Embryonic facial prominence (tissue), 1 donor: ENCODE measurements around the gene UPB1.
A peak's percentile ranks its signal among the peaks of the same experiment; 100 is the strongest.
"Not testable (repeated sequence)": the region's sequence is repeated elsewhere in the genome, so short reads cannot be mapped to it uniquely, and the experiment has no call there.

ENCODE experiments used
- DNase-seq: peaks from one replicate; pipeline ENCODE4 v3.0.0-alpha.2; 2016; ENCODE audit errors: extremely low spot score

The UPB1 gene

GRCh38 chr22:24535348-24535747, 40.2 kb downstream of the UPB1 start:
- no peak for DNase-seq

- no peak for DNase-seq
Observed at GRCh38 chr22:24536089-24536488, 41.0 kb downstream of the UPB1 start.

- DNase-seq, result no peak
Observed at GRCh38 chr22:24540470-24540869, 45.3 kb downstream of the UPB1 start.

GRCh38 chr22:24541681-24542515, 46.8 kb downstream of the UPB1 start:
- DNase-seq, result no peak

- no peak for DNase-seq
Observed at GRCh38 chr22:24542641-24543040, 47.5 kb downstream of the UPB1 start.

- no peak for DNase-seq
Observed at GRCh38 chr22:24543185-24543601, 48.1 kb downstream of the UPB1 start.

- DNase-seq, result no peak
Observed at GRCh38 chr22:24543679-24544243, 48.6 kb downstream of the UPB1 start.

- DNase-seq, result no peak
Observed at GRCh38 chr22:24548812-24549211, 53.7 kb downstream of the UPB1 start.

GRCh38 chr22:24550028-24550901, 55.1 kb downstream of the UPB1 start:
- no peak for DNase-seq

GRCh38 chr22:24550902-24551435, 55.8 kb downstream of the UPB1 start:
- DNase-seq, result no peak

- DNase-seq, result not testable (repeated sequence)
Observed at GRCh38 chr22:24552503-24553286, 57.6 kb downstream of the UPB1 start.

GRCh38 chr22:24553597-24554312, 58.6 kb downstream of the UPB1 start:
- DNase-seq, result no peak

GRCh38 chr22:24554313-24555164, 59.4 kb downstream of the UPB1 start, which contains the start of gene GUCD1:
TSS of gene GUCD1 (minus strand) at chr22:24555138. CDS start at chr22:24554991, 147 bp downstream.
- no peak for DNase-seq

- DNase-seq, result peak; percentile 94
Observed at GRCh38 chr22:24555165-24556039, 60.3 kb downstream of the UPB1 start, which contains the start of gene SNRPD3. TSS of gene SNRPD3 (plus strand) at chr22:24555999. CDS start at chr22:24557675, 1,676 bp downstream.

- no peak for DNase-seq
Observed at GRCh38 chr22:24559471-24559870, 64.3 kb downstream of the UPB1 start.

GRCh38 chr22:24563246-24563645, 68.1 kb downstream of the UPB1 start:
- no peak for DNase-seq

GRCh38 chr22:24564376-24565058, 69.4 kb downstream of the UPB1 start:
- no peak for DNase-seq

GRCh38 chr22:24565077-24565476, 69.9 kb downstream of the UPB1 start:
- no peak for DNase-seq
